HepG2 (cell line): Measurements from ENCODE around the gene RNU6-1. TPM values are rescaled to one million over a fixed set of nuclear protein-coding genes. Genes with fewer than 3 reads are reported as not detected.

Source experiments
- ATAC-seq: fragments of 200-7000 bp; cut with Tn5 transposase; 3 replicates; pipeline ENCODE4 v1.9.1; 2020; ENCODE audit warnings: mild to moderate bottlenecking, moderate library complexity
- BruUV-seq: library from RNA; stranded (reverse); fragments of 400-500 nt; replicated peaks from 2 replicates; lab custom pipeline; 2021; lab: Mats Ljungman, UMichigan
- CTCF ChIA-PET: fragments of 300-600 bp; formaldehyde crosslinking; extraction: SDS; loops from one replicate; lab custom pipeline; 2021; ENCODE audit warnings: low total read pairs, inconsistent platforms, low intra/inter-chr PET ratio; lab: Yijun Ruan, JAX
- POLR2A ChIA-PET: fragments of 350-600 bp; sonication (Branson Sonifier 250); formaldehyde crosslinking; loops from one replicate; lab custom pipeline; 2020; ENCODE audit warnings: antibody characterized with exemption, inconsistent platforms; lab: Yijun Ruan, JAX
- DNase-seq: peaks from one replicate; pipeline ENCODE4 v3.0.0-alpha.2; 2015; ENCODE audit warnings: low spot score
- FAIRE-seq: peaks from 3 replicates; lab custom pipeline; 2011; peaks lifted over from hg19 to GRCh38; lab: Jason Lieb, UNC
- H2AFZ ChIP-seq: one replicate; pipeline ENCODE4 v1.6.1; 2011; ENCODE audit warnings: low read length, inconsistent platforms
- H3K27ac ChIP-seq: fragments of 300-600 bp; 3 replicates; pipeline ENCODE4 v1.8.0; 2011; ENCODE audit warnings: mixed run types, mild to moderate bottlenecking, mixed read lengths, low read length, inconsistent platforms; ENCODE audit not compliant: insufficient read depth; ENCODE audit errors: extremely low read length
- H3K27me3 ChIP-seq, 2 experiments: fragments of 200-600 bp in 1 of 2; 2 replicates in 1 of 2; 3 replicates in 1 of 2; pipeline versions ENCODE4 v1.6.0 to v1.8.0; 2011; ENCODE audit warnings: low read length in 2 of 2, mild to moderate bottlenecking in 2 of 2, moderate library complexity in 2 of 2, inconsistent platforms in 1 of 2; ENCODE audit not compliant: insufficient read depth in 2 of 2, control insufficient read depth in 1 of 2
- H3K36me3 ChIP-seq, 2 experiments: fragments of 200-600 bp in 1 of 2; replicated peaks in 1 of 2; 2 replicates in 1 of 2; 3 replicates in 1 of 2; pipeline versions ENCODE4 v1.5.1 to v1.8.0; 2011; ENCODE audit warnings: low read length in 2 of 2, inconsistent platforms in 1 of 2; ENCODE audit not compliant: insufficient read depth in 2 of 2, control insufficient read depth in 1 of 2
- H3K4me1 ChIP-seq: 2 replicates; pipeline ENCODE4 v1.5.1; 2012; ENCODE audit warnings: low read length, inconsistent platforms; ENCODE audit not compliant: insufficient read depth
- H3K4me2 ChIP-seq: 2 replicates; pipeline ENCODE4 v1.6.0; 2011; ENCODE audit warnings: low read depth, low read length, inconsistent platforms
- H3K4me3 ChIP-seq, 3 experiments: fragments of 200-600 bp in 1 of 3; sonication (generic), shearing (Covaris generic) in 1 of 3; replicated peaks in 1 of 3; 2 replicates each; pipeline ENCODE4 v1.5.1; 2011 to 2016; ENCODE audit warnings: low read length in 3 of 3, inconsistent platforms in 2 of 3, low read depth in 2 of 3, mild to moderate bottlenecking in 2 of 3, control low read depth in 1 of 3, mixed read lengths in 1 of 3; ENCODE audit not compliant: insufficient read depth in 1 of 3
- H3K79me2 ChIP-seq: one replicate; pipeline ENCODE4 v1.6.1; 2011; ENCODE audit warnings: low read length, inconsistent platforms; ENCODE audit not compliant: insufficient read depth
- H3K9ac ChIP-seq: 2 replicates; pipeline ENCODE4 v1.6.0; 2011; ENCODE audit warnings: mild to moderate bottlenecking, low read depth, low read length, inconsistent platforms; ENCODE audit not compliant: insufficient read depth
- H3K9me3 ChIP-seq: 2 replicates; pipeline ENCODE4 v1.5.1; 2012; ENCODE audit warnings: mild to moderate bottlenecking, low read length
- H4K20me1 ChIP-seq: 2 replicates; pipeline ENCODE4 v1.6.0; 2011; ENCODE audit warnings: inconsistent platforms, mild to moderate bottlenecking, low read length, moderate library complexity; ENCODE audit not compliant: insufficient read depth
- ARNTL ChIP-seq: sonication (generic); formaldehyde crosslinking; IDR thresholded peaks from 2 replicates; pipeline ENCODE4 v1.4.0; 2020; ENCODE audit warnings: mild to moderate bottlenecking, missing genetic modification reagents
- CHD4 ChIP-seq: fragments of 200-600 bp; sonication (generic); IDR thresholded peaks from 2 replicates; pipeline ENCODE4 v1.7.0; 2017; ENCODE audit warnings: mild to moderate bottlenecking, low read length, borderline replicate concordance
- HOXA3 ChIP-seq: sonication (generic); formaldehyde crosslinking; IDR thresholded peaks from 2 replicates; pipeline ENCODE4 v1.5.0; 2020; ENCODE audit warnings: missing genetic modification reagents
- TAF15 ChIP-seq: fragments of 200-400 bp; formaldehyde crosslinking; IDR thresholded peaks from one replicate; pipeline ENCODE4 v1.6.1; 2018; ENCODE audit warnings: mild to moderate bottlenecking, low read depth, low read length; ENCODE audit not compliant: poor library complexity, severe bottlenecking
- TBX2 ChIP-seq: sonication (generic); formaldehyde crosslinking; IDR thresholded peaks from 2 replicates; pipeline ENCODE4 v1.5.0; 2020; ENCODE audit warnings: missing genetic modification reagents, mild to moderate bottlenecking, borderline replicate concordance
- ZNF224 ChIP-seq: sonication (generic); formaldehyde crosslinking; IDR thresholded peaks from 2 replicates; pipeline ENCODE4 v1.5.0; 2020; ENCODE audit warnings: mild to moderate bottlenecking, missing genetic modification reagents
- ZNF629 ChIP-seq: sonication (generic); formaldehyde crosslinking; conservative IDR thresholded peaks from 2 replicates; pipeline ENCODE4 v1.5.0; 2020; ENCODE audit warnings: missing genetic modification reagents
- ZSCAN25 ChIP-seq: sonication (generic); formaldehyde crosslinking; IDR thresholded peaks from 2 replicates; pipeline ENCODE4 v1.8.0; 2022; ENCODE audit warnings: mild to moderate bottlenecking, missing genetic modification reagents
- WGBS: methylation state at CpG from one replicate; pipeline ENCODE4 v1.1.6; 2017; ENCODE audit warnings: low lambda C conversion rate; 5-methylcytosine and 5-hydroxymethylcytosine counted together
- in situ Hi-C: cut with HindIII; loops from 2 replicates; pipeline ENCODE4 v1.10.0; 2017; ENCODE audit warnings: low pct_unique_long_range_greater_than_20kb; ENCODE audit not compliant: extremely low pct_ligation_motif_present
- intact Hi-C: fragments of 100-400 bp; cut with micrococcal nuclease; formaldehyde crosslinking; loops from one replicate; pipeline ENCODE4 v1.10.0; 2022; ENCODE audit not compliant: unreplicated experiment
- polyA plus RNA-seq, 8 experiments: library from polyadenylated mRNA; depleted of rRNA in 3 of 8; stranded (reverse) in 7 of 8; unstranded in 1 of 8; fragments of >200 nt; fragmentation: Illumina TruSeq in 4 of 8; extraction: Trizol in 4 of 8; gene quantifications; 2 replicates each; pipeline versions ENCODE4 v1.2.1 to v1.2.3, GENCODE V29; 2011 to 2016; ENCODE audit warnings: low read depth in 4 of 8, missing spikeins in 1 of 8, mixed read lengths in 1 of 8; ENCODE audit not compliant: insufficient read depth in 1 of 8
- total RNA-seq, 5 experiments: library from RNA; depleted of rRNA; stranded (reverse); fragments of >200 nt; fragmentation: Illumina TruSeq; extraction: Trizol; gene quantifications; 2 replicates each; pipeline ENCODE4 v1.2.3, GENCODE V29; 2016; ENCODE audit warnings: low read depth in 1 of 5
- TF ChIP-seq, protein P1 (sequence below): sonication (generic); formaldehyde crosslinking; IDR thresholded peaks from 2 replicates; pipeline ENCODE4 v1.5.0; 2020; ENCODE audit warnings: mild to moderate bottlenecking, missing genetic modification reagents, borderline replicate concordance
- TF ChIP-seq, protein P2 (sequence below): sonication (generic); formaldehyde crosslinking; IDR thresholded peaks from 2 replicates; pipeline ENCODE4 v1.4.0; 2020; ENCODE audit warnings: missing genetic modification reagents

Gene RNU6-1
- total and polyA plus RNA-seq, 2 of the 13 experiments (the other 11 are each of a cell fraction or from before 2014, with no cell fraction given) = under 0.01 TPM; not detected in 1

DNA sequence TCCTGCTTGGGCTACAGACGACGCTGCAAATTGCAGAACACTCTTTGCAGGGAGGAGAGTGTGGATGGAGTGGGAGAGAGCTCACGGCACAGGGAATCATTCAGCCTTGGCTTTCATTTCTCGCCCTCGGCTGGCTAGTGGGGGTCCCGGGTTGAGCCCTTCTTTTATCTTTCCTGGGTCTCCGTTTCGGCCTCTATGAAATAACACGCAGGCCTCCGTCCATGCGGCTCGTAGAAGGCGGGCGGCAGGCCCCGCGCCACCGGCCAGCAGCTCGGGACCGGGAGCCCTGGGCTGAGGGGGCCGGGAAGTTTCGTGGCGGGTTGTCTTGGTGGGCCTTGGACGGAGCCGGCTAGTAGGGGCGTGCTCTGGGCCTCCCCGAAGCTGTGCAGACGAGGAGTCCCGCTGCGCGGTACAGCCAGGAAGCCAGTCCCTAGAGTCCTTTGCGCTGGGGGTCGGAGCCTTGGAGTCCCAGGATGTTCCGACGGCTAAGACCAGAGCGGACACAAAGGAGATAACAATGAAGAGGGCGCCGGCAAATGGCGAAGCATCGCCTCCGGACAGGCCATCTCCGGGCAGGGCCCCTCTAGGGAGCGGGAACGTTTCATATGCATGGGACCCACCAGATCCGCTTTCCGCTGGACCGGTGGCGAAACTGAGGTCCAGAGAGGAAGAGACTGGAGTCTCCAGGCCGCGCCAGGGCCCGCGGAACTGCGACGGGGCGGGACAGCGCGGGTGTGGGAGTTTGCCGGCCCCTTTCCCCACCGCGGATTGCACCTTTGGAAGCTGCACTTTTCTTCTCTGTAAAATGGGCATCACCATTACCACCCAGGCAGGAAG, 4.3 kb downstream of the RNU6-1 start:
- ChIA-PET POLR2A (interaction anchor here (1.2 kb wide), 1 partner anchor 8 kb away, joined by 3 read pairs; no protein-coding TSS in a partner anchor), CTCF (interaction anchor here (4.5 kb wide), 1 partner anchor 380 kb away, joined by 50 read pairs; no protein-coding TSS in a partner anchor)
- BruUV-seq = no TSS peak
- Histone ChIP-seq H2AFZ (no peak overlapping the region), H3K27me3 (peaks cover 5 to 52% of the 10 kb centered on the region in 2 experiments), H3K9me3 (no peaks in the 10 kb centered on the region), H3K4me1 (peaks cover 52% of the 10 kb centered on the region), H4K20me1 (no peaks in the 10 kb centered on the region), H3K79me2 (no peaks in the 10 kb centered on the region), H3K36me3 (no peaks in the 10 kb centered on the region), H3K4me2 (peak overlapping the region; percentile 85), H3K4me3 (peak overlapping the region; percentile 61 to 77 (median 63)), H3K9ac (no peak overlapping the region), H3K27ac (no peak overlapping the region)
- intact Hi-C loops = loop anchor here (1.0 to 5.0 kb wide), 3 partner anchors 293 to 528 kb away; partner anchors contain the start of gene MAP2K5
- in situ Hi-C loops = loop anchor here (5.0 to 10.0 kb wide), 2 partner anchors 378 to 891 kb away; no protein-coding TSS in a partner anchor
- WGBS = 62% methylated on average over 58 of the region's 59 CpGs
- no peak for FAIRE-seq
- no peak for DNase-seq
- no peak for ATAC-seq
- TF ChIP-seq, protein P1, sequence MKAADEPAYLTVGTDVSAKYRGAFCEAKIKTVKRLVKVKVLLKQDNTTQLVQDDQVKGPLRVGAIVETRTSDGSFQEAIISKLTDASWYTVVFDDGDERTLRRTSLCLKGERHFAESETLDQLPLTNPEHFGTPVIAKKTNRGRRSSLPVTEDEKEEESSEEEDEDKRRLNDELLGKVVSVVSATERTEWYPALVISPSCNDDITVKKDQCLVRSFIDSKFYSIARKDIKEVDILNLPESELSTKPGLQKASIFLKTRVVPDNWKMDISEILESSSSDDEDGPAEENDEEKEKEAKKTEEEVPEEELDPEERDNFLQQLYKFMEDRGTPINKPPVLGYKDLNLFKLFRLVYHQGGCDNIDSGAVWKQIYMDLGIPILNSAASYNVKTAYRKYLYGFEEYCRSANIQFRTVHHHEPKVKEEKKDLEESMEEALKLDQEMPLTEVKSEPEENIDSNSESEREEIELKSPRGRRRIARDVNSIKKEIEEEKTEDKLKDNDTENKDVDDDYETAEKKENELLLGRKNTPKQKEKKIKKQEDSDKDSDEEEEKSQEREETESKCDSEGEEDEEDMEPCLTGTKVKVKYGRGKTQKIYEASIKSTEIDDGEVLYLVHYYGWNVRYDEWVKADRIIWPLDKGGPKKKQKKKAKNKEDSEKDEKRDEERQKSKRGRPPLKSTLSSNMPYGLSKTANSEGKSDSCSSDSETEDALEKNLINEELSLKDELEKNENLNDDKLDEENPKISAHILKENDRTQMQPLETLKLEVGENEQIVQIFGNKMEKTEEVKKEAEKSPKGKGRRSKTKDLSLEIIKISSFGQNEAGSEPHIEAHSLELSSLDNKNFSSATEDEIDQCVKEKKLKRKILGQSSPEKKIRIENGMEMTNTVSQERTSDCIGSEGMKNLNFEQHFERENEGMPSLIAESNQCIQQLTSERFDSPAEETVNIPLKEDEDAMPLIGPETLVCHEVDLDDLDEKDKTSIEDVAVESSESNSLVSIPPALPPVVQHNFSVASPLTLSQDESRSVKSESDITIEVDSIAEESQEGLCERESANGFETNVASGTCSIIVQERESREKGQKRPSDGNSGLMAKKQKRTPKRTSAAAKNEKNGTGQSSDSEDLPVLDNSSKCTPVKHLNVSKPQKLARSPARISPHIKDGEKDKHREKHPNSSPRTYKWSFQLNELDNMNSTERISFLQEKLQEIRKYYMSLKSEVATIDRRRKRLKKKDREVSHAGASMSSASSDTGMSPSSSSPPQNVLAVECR (CRISPR knock-in tag) = peak; percentile 11; the same call in 1 of the 2 replicates
- peak; percentile 31; the same call in 1 of the 2 replicates for TF ChIP-seq HOXA3 (CRISPR knock-in tag)
- no peak for TF ChIP-seq ZSCAN25
- TF ChIP-seq ZNF224 (CRISPR knock-in tag) = 0 out of 2 replicates have a peak, but pooled peaks have one; percentile 10
- TF ChIP-seq ZNF629 (CRISPR knock-in tag) = peak; percentile 65
- TF ChIP-seq TAF15 = peak; percentile 52
- TF ChIP-seq ARNTL = no peak
- 0 out of 2 replicates have a peak, but pooled peaks have one; percentile 17 for TF ChIP-seq TBX2 (CRISPR knock-in tag)
- TF ChIP-seq, protein P2, sequence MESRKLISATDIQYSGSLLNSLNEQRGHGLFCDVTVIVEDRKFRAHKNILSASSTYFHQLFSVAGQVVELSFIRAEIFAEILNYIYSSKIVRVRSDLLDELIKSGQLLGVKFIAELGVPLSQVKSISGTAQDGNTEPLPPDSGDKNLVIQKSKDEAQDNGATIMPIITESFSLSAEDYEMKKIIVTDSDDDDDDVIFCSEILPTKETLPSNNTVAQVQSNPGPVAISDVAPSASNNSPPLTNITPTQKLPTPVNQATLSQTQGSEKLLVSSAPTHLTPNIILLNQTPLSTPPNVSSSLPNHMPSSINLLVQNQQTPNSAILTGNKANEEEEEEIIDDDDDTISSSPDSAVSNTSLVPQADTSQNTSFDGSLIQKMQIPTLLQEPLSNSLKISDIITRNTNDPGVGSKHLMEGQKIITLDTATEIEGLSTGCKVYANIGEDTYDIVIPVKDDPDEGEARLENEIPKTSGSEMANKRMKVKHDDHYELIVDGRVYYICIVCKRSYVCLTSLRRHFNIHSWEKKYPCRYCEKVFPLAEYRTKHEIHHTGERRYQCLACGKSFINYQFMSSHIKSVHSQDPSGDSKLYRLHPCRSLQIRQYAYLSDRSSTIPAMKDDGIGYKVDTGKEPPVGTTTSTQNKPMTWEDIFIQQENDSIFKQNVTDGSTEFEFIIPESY = peak; percentile 29; the same call in 1 of the 2 replicates
- TF ChIP-seq CHD4 = no peak
